Femur (tissue), 1 donor: Measurements from ENCODE around the gene FRMD4A.
"Not testable (repeated sequence)": the region's sequence is repeated elsewhere in the genome, so short reads cannot be mapped to it uniquely, and the experiment has no call there.

Experiments
- DNase-seq: peaks from one replicate; pipeline ENCODE4 v3.0.0-alpha.2; 2017

Gene FRMD4A

DNA sequence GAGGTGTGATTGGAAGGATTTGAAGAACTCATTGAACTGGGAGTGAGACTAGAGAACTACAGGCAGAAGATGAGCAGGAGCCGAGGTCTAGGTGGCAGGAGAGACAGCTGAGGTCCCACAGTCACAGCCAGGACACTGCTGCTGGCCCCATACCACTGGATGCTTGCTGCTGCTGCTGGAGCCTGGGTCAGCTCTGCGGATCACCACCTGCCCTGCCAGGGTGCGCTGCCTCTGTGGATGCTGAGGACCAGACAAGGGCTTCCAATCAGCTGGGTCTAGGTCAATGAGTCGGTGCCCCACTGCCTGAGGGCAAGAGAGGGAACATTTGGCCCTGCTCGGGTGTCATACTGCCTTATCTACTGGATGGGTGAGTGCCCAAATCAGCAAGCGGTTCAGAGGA lies 94.4 kb downstream of the FRMD4A start:
- DNase-seq = no peak

GRCh38 chr10:14235566-14236195 lies 95.0 kb downstream of the FRMD4A start:
- DNase-seq = no peak

DNA sequence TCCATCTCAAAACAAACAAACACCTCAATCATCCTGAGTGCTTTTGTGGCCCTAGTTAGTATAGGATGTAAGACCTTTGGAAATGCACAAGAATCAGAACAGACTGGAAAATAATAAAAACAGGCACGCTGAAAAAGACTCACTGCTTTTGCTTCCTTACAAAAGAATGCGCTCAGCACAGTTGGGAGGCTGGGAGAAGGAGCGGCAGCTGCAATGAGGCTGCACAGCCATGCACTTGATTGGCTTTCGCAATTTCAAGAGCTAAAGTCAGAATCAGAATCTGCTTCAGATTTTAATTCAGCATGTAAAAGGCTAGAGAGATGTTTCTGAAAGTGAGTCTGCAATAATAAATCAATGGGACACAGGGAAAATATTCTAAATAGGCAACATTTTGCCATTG lies 97.2 kb downstream of the FRMD4A start:
- no peak for DNase-seq

- DNase-seq = not testable (repeated sequence)
Observed at GRCh38 chr10:14228798-14229197, 101.9 kb downstream of the FRMD4A start.

GRCh38 chr10:14225379-14225778 lies 105.3 kb downstream of the FRMD4A start:
- no peak for DNase-seq

DNA sequence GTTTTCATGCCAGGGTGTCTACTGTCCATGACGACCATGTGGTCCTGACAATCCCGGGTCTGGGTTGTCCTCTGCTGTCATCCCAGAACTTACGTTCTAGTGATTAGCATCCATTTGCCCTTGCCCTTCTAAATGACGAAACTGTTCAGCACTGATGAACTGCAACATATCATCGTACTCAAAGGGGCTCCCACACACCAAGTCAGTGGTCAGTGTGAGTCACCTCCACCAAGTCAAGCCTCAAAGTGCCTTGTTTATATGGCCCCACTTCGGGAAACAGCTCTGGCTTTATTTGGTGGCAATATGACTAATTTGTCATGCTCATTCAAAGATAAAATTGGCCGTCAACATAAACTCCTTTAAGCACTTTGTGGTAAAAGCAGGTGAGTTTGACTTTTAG lies 110.7 kb downstream of the FRMD4A start:
- no peak for DNase-seq

- no peak for DNase-seq
Observed at GRCh38 chr10:14219411-14219810, 111.3 kb downstream of the FRMD4A start.

DNA sequence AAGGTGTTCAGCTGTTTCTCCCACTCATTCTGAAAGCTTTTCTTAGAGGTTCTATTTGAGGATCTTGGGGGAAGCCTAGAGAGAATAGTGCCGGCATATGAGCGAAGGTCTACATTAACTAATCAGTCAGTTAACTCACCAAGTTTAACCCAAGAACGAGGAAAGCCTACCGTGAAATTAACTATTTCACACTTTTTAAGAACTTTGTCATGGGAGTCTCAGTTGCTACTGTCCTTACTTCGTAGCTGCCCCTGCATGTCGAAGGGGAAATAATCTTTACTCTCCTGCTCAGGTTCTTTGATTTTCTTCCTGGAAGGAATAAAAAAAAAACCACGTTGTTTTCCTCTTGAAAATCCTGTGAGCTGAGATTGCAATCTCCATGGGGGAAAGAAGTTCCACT lies 115.1 kb downstream of the FRMD4A start:
- no peak for DNase-seq

DNA sequence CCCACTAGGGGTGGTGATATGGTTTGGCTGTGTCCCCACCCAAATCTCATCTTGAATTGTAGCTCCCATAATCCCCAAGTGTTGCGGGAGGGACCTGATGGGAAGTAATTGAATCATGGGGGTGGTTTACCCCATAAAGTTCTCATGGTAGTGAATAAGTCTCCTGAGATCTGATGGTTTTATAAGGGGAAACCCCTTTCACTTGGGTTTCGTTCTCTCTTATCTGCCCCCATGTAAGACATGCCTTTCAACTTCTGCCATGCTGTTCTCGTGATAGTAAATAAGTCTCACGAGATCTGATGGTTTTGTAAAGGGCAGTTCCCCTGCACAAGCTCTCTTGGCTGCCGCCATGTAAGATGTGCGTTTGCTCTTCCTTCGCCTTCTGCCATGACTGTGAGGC lies 117.0 kb downstream of the FRMD4A start:
- DNase-seq = not testable (repeated sequence)

DNA sequence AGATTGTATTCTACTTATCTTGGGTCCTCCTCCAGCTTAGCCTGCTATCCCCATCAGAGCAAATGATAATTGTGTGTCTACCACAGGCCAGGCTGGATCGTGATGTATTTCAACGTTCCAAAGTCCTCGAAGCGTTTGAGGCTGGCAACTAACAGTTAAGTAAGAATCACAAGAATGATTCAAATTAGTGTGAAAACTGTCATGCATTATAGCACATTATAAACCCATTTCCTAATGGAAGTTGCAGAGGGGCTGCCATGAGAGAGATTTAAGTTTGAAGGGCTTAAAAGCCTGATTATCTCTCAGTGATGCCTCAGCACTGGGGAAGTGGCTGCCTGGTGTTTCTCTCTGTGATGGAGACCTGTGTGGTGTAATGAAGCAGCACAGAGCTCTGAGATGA lies 119.1 kb downstream of the FRMD4A start:
- no peak for DNase-seq

GRCh38 chr10:14208231-14208630 lies 122.5 kb downstream of the FRMD4A start:
- DNase-seq = no peak

GRCh38 chr10:14205233-14205632 lies 125.5 kb downstream of the FRMD4A start:
- DNase-seq = no peak

GRCh38 chr10:14200698-14201544 lies 129.8 kb downstream of the FRMD4A start:
- peak; percentile 37 for DNase-seq

DNA sequence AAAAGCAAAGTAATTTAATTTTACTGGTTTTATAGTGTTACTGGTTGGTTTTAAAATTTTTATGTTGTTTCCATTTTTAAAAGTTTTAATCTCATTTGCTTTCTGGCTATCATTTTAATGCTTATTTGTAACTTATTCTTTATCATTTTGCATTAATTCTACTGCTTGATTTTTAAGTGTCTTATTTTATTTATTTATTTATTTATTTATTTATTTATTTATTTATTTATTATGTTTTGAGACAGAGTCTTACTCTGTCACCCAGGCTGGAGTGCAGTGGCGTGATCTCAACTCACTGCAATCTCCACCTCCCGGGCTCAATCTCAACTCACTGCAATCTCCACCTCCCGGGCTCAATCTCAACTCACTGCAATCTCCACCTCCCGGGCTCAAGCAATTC lies 131.6 kb downstream of the FRMD4A start:
- not testable (repeated sequence) for DNase-seq

- no peak for DNase-seq
Observed at GRCh38 chr10:14198078-14198477, 132.6 kb downstream of the FRMD4A start.

- no peak for DNase-seq
Observed at GRCh38 chr10:14196113-14196512, 134.6 kb downstream of the FRMD4A start.

GRCh38 chr10:14195433-14195832 lies 135.3 kb downstream of the FRMD4A start:
- DNase-seq = no peak

- DNase-seq = no peak
Observed at GRCh38 chr10:14192746-14193145, 138.0 kb downstream of the FRMD4A start.

DNA sequence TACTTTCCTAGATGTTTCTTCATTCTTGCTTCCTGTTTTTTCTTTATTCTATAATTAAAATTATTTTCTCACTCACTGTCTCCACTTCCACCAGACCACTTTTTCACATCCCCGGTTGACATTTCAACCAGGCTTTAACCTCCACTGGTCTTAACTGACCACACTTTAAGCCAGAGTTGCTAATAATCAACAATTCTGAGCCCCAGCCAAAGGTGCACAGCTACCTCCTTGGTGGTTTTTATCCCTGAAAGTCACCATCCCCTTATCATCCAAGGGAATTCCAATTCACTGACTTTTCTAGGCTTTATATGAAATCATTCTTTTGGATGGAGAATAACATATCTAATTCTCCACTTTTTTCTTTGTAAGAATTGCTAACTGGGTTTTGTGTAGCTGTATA lies 138.9 kb downstream of the FRMD4A start:
- DNase-seq = no peak

GRCh38 chr10:14191407-14191806 lies 139.3 kb downstream of the FRMD4A start:
- DNase-seq = no peak

GRCh38 chr10:14190702-14191101 lies 140.0 kb downstream of the FRMD4A start:
- DNase-seq = no peak

- no peak for DNase-seq
Observed at GRCh38 chr10:14186245-14186644, 144.5 kb downstream of the FRMD4A start.

DNA sequence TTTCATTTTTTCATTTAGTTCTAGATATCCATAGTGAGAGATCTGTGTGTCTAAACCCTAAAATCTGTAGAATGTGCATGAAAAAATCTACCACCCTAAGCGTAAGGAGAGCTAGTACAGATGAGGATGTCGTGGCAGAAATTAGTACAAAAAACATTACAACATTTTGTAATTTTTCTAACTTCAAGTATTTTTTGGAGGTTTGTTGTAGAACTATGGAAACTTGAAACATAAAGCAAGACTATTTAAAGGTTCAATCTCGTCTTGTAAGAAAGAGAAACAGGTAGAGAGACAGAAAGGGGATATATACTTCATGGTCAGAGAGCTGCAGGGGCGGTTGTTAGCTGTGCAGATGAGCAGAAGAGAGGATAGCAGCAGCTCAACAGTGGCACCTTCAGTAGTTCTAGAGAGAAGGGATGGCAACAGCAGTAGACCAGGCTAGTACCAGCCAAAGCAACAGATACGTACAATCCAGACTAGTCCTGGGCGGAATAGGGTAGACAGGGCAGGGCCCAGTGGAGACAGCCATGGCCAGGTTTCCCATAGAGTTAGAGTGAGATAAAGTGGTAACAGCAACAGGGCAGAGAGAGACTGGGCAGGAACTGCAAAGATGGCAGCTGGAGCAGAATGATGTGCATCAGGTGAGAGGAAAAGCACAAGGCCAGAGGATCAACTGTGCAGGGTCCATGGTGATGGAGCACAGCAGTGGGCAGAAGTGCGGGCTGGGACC lies 145.2 kb downstream of the FRMD4A start:
- DNase-seq = peak; percentile 42

- DNase-seq = no peak
Observed at GRCh38 chr10:14184841-14185315, 145.8 kb downstream of the FRMD4A start.
